GM19023 (cell line): Measurements from ENCODE around the gene STK10.

ENCODE experiments used
- ATAC-seq: cut with Tn5 transposase; IDR thresholded peaks from one replicate; pipeline ENCODE4 v1.9.1; 2021; ENCODE audit warnings: mild to moderate bottlenecking, moderate library complexity; ENCODE audit not compliant: unreplicated experiment

STK10 gene

GRCh38 chr5:172093559-172093958 lies 94.5 kb downstream of the STK10 start:
- no peak for ATAC-seq

GRCh38 chr5:172091956-172092732 lies 95.9 kb downstream of the STK10 start:
- ATAC-seq: no peak

GRCh38 chr5:172090976-172091547 lies 97.0 kb downstream of the STK10 start:
- no peak for ATAC-seq

- ATAC-seq: no peak
Observed at GRCh38 chr5:172089298-172090117, 98.5 kb downstream of the STK10 start.

DNA sequence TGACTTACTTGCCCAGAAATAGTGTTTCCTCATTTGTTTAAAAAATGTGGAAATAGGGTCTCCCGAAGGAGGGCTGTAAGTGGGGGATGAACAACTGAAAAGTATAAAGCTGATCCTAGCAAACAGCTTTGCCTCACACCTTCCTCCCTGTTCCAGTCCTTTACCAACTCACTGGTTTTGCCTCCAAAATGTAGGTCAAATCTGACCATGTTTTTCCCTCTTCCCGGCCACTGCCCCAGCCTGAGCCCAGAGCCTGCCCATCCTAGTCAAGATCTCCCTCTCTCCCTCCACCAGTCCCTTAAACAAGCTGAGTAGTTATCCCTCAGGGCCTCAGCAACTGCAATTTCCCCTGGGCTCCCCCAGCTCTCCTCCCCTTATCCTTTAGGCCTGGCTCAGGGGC lies 99.2 kb downstream of the STK10 start:
- no peak for ATAC-seq

- ATAC-seq: no peak
Observed at GRCh38 chr5:172086194-172086975, 101.6 kb downstream of the STK10 start.

GRCh38 chr5:172085738-172086137 lies 102.3 kb downstream of the STK10 start:
- no peak for ATAC-seq

DNA sequence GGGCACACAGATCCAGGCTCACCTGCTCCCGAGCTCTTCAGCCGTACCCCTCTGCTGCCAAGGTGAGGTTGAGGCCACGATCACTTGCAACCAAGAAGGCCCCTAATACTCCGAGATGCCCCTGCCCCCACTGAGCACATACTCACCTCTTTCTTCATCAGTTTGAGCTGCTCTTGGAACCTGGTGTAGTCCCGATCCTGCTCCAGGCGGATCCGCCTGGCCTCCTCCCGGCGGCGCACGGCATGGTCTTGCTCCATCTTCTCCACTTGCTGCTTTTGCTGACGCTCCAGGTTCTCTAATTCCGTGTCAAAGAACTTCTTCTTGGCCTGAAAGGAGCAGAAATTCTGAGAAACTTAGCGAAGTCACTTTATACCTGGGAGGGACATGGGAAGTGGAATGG lies 105.8 kb downstream of the STK10 start:
- ATAC-seq: no peak

DNA sequence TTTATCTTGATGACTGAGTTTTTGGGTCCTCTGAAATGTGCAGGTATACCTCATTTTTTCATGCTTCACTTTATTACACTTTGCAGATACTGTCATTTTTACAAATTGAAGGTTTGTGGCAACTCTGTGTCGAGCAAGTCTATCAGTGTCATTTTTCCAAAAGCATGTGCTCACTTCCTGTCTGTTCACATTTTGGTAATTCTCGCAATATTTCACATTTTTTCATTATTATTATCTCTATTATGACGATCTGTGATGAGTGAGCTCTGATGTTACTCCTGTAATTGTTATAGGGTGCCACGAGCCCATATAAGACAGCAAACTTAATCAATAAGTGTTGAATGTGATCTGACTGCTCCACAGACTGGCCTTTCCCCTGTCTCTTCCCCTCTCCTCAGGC lies 108.1 kb downstream of the STK10 start:
- ATAC-seq: no peak

DNA sequence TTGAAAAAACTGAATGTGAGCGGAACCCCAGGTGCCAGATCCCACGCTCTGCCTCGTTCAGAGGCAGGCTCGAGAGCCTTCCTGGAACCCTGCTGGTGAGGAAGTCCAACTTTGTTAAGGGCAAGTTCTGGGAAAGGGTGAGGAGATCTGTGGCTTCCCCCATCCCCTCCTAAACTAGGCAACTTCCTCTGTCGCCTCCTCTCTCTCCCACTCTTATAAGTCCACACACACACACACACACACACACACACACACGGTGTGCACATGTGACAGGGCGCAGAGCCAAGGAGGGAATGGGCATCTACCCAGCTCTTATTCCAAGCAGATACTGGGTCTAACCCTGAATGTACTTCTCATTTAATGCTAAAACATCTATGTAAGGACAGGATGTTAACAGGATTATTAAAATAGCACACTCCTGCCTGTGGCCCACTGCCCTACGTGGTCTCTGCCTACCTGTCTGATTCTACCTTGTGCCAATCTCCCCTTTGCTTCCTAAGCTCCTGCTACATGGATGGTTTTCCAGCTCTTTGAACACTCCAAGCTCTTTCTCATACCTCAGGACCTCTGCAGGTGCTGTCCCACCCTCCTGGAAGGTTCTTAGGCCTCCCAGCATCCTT lies 109.2 kb downstream of the STK10 start:
- no peak for ATAC-seq

DNA sequence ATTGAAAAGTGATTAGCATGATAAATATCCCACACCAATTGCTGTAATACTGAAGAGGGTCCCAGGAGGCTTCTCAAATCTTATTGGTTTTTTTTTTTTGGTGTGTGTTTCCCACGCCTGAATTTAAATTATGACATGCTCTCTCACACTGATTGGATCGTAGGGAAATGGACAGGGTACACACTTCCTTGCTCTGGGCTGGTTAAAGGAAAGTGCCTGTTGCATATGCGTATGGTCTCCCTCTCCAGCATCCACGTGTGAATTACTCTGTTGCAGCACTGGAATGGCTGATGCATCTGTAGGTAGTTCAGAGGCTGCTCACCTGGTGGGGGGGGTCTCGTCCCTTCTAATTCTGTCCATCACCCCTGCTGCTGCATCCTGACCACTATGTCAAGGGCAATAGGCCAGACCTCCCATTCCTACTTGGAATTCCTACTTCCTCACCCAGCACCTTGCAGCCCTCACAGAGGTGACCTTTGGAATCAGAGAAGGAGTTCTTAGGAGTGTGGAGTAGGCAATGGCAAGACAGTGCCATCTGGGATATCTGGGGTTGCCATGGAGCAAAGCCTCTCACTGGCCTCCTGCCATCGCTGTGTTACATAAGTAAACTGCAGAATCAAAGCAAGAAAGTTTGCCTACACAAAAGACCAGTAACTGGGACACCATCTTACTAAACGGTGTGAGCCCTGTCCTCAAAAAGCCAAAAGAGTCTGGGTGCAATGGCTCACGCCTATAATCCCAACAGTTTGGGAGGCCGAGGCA lies 110.2 kb downstream of the STK10 start:
- no peak for ATAC-seq

DNA sequence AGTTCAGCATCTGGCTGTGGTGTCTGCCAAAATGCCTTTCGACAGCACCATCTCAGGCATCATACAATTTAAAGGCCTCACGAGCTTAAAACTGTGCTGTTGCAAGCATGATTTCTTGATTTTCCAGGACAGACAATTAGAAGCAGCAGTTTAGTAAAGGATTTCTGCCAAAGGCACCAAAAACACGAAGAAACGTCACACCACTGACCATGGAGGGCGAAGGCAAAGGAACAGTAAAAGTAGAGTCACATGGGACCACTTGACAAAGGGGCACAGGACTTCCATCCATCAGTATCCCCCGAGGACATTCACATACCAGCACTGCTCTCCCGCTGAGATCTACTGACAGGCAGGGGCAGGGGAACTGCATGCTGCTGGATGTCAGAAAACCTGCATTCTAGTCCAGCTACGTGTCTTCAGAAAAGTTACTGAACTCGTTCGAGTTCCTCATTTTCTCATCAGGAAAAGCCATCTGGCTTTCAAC lies 111.2 kb downstream of the STK10 start:
- ATAC-seq: no peak

GRCh38 chr5:172075656-172076055 lies 112.4 kb downstream of the STK10 start:
- no peak for ATAC-seq

GRCh38 chr5:172074896-172075295 lies 113.1 kb downstream of the STK10 start:
- ATAC-seq: no peak

DNA sequence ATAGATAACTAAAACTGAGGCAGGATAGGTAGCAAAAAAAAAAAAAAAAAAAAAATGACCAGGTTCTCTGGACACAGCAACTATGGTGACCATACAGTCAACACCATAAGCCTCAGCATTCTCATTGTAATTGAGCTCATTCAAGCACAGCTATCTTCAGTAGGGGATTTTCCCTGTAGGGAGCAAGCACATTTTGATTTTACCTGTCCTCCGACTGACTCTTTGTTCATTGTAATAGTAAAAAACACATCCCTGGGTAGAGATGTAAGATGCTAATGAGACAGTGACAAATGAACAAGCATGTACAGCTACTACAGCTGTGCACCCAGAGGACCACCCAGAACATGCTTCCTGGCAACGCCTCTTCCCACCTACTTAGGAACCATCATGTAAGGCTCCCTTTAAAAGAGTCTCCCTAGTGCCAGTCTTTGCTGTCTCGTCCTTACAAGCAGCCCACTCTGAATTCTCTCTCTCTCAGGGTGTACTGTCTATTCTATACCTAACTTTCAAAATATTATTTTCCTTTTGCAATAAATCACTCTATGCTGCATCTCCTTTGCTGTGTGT lies 116.6 kb downstream of the STK10 start:
- no peak for ATAC-seq

- no peak for ATAC-seq
Observed at GRCh38 chr5:172065431-172066065, 122.5 kb downstream of the STK10 start.

DNA sequence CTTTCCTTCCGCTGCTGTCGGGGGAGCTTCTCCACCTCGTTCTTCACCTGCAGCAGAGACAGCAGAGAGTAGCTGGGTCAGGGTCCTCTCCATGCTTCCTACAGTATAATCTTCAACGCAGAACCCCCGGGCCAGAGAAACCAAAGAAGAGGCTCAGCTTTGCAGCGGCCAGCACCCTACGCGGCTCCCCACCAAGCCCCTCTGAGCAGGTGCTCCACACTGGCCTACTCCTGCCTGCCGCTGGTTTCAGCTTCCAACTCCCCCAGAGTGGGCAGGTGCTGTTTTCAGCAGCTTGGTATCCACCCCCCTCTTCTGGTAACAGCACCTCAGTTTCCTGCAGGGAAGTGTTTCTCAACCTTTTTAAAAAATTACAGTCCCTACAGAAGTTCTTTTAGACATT lies 123.3 kb downstream of the STK10 start:
- no peak for ATAC-seq

DNA sequence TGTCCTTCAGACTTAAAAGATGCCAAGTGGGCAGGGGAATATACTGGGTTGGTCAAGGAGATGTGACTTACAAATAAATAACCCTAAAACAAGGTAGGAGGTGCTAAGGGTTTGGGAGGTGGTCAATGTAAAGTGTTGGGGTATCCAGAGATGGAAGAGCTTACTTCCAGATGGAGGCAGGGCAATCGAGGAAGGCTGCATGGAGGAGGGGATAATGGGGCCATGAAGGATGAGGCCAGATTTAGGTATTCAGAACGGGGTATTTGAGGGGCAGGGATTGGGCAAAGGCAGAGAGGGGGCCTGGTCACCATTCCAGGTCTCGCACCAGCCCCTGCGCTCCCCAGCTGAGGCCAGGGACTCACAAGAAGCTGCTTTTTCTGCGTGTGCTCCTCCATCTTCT lies 123.7 kb downstream of the STK10 start:
- no peak for ATAC-seq
